DLD1 (cell line): Measurements from ENCODE around the gene LPO.

ENCODE experiments used
- in situ Hi-C: cut with HindIII; loops from 2 replicates; pipeline ENCODE4 v1.10.0; 2017; ENCODE audit warnings: low sequenced_read_pairs

Gene LPO

GRCh38 chr17:58253082-58253481, 14.7 kb downstream of the LPO start:
- in situ Hi-C loops, result no loop called here

GRCh38 chr17:58254803-58255202, 16.4 kb downstream of the LPO start:
- in situ Hi-C loops, result no loop called here

- in situ Hi-C loops, result no loop called here
These were observed 23.8 kb downstream of the LPO start for GRCh38 chr17:58262149-58262548.

GRCh38 chr17:58263773-58264172, 25.4 kb downstream of the LPO start:
- in situ Hi-C loops, result no loop called here

GRCh38 chr17:58264407-58265103, 26.2 kb downstream of the LPO start:
- in situ Hi-C loops, result no loop called here

GRCh38 chr17:58265271-58265670, 26.9 kb downstream of the LPO start:
- in situ Hi-C loops, result no loop called here

- in situ Hi-C loops, result no loop called here
These were observed 27.8 kb downstream of the LPO start for GRCh38 chr17:58265902-58266875.

- in situ Hi-C loops, result no loop called here
These were observed 29.3 kb downstream of the LPO start for GRCh38 chr17:58267347-58268324.

GRCh38 chr17:58268326-58268725, 29.9 kb downstream of the LPO start:
- in situ Hi-C loops, result no loop called here

- in situ Hi-C loops, result no loop called here
These were observed 30.6 kb downstream of the LPO start for GRCh38 chr17:58268774-58269556.

GRCh38 chr17:58269557-58270291, 31.3 kb downstream of the LPO start:
- in situ Hi-C loops, result no loop called here

- in situ Hi-C loops, result no loop called here
These were observed 32.3 kb downstream of the LPO start for GRCh38 chr17:58270476-58271215.

GRCh38 chr17:58271216-58271931, 33.0 kb downstream of the LPO start:
- in situ Hi-C loops, result no loop called here

- in situ Hi-C loops, result no loop called here
These were observed 34.2 kb downstream of the LPO start for GRCh38 chr17:58272367-58273280.

GRCh38 chr17:58273453-58274104, 35.2 kb downstream of the LPO start:
- in situ Hi-C loops, result no loop called here

- in situ Hi-C loops, result no loop called here
These were observed 37.0 kb downstream of the LPO start for GRCh38 chr17:58275417-58275816.

GRCh38 chr17:58276423-58276822, 38.0 kb downstream of the LPO start:
- in situ Hi-C loops, result no loop called here
